ENCODE measurements around the gene ATP8B3.
A peak's percentile ranks its signal among the peaks of the same experiment; 100 is the strongest.

DNA sequence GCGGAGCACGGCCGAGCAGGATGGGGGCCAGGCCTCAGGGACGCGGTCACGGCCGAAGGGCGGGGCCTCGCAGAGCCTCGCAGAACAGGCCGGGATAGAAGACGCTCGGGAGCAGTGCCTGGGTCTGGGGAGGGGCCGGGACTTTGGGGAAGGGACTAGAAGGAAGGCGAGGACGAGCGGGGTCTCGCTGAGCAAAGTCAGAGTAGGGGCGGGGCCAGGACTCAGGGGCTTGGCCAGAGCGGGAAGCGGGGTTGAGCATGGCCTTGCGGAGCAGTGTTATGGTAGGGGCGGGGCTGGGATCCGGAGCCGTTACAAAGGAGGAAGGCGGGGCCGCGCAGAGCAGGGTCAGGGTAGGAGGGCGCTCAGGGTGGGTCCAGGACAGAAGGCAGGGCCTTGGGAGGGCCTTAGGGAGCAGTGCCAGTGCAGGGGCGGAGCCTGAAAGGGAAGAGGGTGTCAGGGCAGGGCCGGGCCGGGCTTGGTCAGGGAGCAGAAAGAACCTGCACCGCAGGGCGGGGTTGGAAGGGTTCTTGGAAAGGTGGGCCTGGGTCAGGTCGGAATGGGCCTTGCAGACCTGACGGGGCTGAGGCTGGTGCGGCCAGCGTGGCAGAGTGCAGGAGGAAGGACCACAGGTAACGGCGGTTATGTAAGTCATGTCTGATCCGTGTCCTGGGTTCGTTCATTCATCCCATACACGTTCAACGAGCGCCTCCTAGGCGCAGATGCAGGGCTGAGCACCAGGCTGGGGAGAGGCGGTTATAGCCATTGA lies 533 bp upstream of the ATP8B3 start:
- TF ChIP-seq, protein P1, sequence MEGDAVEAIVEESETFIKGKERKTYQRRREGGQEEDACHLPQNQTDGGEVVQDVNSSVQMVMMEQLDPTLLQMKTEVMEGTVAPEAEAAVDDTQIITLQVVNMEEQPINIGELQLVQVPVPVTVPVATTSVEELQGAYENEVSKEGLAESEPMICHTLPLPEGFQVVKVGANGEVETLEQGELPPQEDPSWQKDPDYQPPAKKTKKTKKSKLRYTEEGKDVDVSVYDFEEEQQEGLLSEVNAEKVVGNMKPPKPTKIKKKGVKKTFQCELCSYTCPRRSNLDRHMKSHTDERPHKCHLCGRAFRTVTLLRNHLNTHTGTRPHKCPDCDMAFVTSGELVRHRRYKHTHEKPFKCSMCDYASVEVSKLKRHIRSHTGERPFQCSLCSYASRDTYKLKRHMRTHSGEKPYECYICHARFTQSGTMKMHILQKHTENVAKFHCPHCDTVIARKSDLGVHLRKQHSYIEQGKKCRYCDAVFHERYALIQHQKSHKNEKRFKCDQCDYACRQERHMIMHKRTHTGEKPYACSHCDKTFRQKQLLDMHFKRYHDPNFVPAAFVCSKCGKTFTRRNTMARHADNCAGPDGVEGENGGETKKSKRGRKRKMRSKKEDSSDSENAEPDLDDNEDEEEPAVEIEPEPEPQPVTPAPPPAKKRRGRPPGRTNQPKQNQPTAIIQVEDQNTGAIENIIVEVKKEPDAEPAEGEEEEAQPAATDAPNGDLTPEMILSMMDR (IDR thresholded peaks at IDR 0.05; ENCODE audit: borderline replicate concordance, extremely low read depth, low read length, poor library complexity, severe bottlenecking): peak; percentile 86
- TF ChIP-seq EZH2 (IDR thresholded peaks at IDR 0.05; ENCODE audit: borderline replicate concordance, low read depth, low read length, severe bottlenecking): no peak

Measured in DND-41 (cell line).